GM12874 (cell line): Measurements from ENCODE around the gene CRLF1.

Source experiments
- CTCF ChIP-seq: IDR thresholded peaks from 2 replicates; pipeline ENCODE4 v1.5.1; 2011; ENCODE audit warnings: low read depth, mild to moderate bottlenecking, control low read depth, low read length, moderate library complexity; ENCODE audit not compliant: insufficient read depth

The CRLF1 gene

DNA sequence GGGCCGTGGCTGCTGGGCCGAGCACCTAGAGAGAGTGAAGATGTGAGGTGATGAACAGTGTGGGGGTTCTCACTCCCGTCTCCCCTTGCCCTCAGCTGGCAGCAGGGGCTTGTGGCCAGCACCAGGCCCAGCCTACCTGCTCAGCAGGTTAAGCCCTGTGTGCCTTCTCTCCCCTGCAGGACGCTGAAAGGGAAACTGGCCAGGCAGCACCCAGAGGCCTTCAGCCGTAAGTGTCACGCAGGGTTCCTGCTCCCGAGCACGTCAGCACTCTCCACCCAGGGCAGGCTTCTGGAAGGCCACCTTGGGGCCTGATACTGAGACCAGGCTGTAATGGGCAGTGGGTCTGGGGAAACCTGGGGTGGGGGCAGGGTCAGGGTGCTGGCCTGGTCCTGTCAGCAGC is 39.6 kb downstream of the CRLF1 start:
- no peak for TF ChIP-seq CTCF

DNA sequence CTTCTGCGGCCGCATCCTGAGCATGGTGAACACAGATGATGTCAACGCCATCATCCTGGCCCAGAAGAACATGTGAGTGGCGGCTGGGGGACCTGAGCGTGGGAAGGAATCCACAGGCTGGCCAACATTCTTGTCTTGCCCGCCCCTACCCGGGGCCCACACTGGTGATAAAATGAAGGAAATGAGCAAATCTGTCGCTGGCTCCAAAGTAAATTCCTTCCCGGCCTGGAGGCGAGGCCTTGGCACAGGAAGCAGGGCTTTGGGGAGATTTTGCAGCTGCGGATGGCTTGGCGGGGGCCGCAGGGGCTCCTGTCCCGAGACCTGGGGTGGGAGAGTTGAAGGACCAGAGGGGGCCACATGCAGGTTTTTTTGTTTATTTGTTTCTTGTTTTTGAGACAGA is 44.5 kb downstream of the CRLF1 start:
- no peak for TF ChIP-seq CTCF

DNA sequence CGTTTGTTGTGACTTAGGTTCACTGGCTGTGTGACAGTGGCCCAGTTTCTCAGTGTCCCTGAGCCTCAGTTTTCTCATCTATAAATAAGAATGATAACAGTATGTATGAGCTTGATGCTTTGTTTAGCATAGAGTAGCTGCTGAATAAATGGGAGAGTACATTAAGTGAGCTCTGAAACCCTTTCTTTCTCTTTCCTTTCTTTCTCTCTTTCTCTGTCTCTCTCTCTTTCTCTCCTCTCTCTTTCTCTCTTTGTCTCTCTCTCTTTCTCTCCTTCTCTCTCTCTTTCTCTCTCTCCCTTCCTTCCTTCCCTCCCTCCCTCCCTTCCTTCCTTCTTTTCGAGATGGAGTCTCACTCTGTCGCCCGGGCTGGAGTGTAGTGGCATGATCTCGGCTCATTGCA is 46.9 kb downstream of the CRLF1 start:
- no peak for TF ChIP-seq CTCF

DNA sequence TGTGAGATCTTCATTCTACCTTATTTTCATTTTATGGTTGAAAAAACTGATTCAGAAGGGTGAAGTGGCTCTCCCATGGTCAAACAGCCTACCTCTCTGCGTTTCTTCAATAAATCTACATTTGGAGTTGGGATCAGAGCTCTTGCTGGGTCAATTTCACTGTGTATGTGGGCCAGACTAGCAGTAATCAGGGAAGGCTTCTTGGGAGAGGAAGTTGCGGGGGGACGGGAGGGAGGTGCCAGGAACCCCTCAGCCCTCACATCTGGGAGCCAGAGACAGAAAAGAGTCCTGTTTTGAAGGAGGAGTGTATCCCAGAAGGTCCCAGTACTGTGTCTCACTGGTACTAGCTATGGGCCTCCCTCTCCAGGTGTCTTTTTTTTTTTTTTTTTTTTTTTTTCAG is 48.0 kb downstream of the CRLF1 start:
- no peak for TF ChIP-seq CTCF

- TF ChIP-seq CTCF: no peak
Measured at GRCh38 chr19:18558202-18558555, 48.4 kb downstream of the CRLF1 start.

GRCh38 chr19:18557411-18558201 is 49.0 kb downstream of the CRLF1 start, which contains the start of gene KXD1:
Gene KXD1, plus strand, starts transcription at chr19:18557870. Its CDS starts 4,187 bp downstream, at chr19:18562057.
- no peak for TF ChIP-seq CTCF

- TF ChIP-seq CTCF: no peak
Measured at GRCh38 chr19:18551631-18552030, 55.0 kb downstream of the CRLF1 start.
